Mononuclear cell (primary cell): Measurements from ENCODE around the gene ALK. TPM values are rescaled to one million over a fixed set of nuclear protein-coding genes. Genes with fewer than 3 reads are reported as not detected.

ENCODE experiments used
- H3K27me3 ChIP-seq: 2 replicates; pipeline ENCODE4 v1.6.0; 2011; ENCODE audit warnings: low read length, control low read depth; ENCODE audit not compliant: insufficient read depth
- H3K4me1 ChIP-seq: 2 replicates; pipeline ENCODE4 v1.5.1; 2011; ENCODE audit warnings: mild to moderate bottlenecking, low read length, control low read depth; ENCODE audit not compliant: insufficient read depth
- H3K4me3 ChIP-seq: 2 replicates; pipeline ENCODE4 v1.5.1; 2011; ENCODE audit warnings: mild to moderate bottlenecking, low read length, moderate library complexity
- H3K9me3 ChIP-seq: 2 replicates; pipeline ENCODE4 v1.5.1; 2011; ENCODE audit warnings: low read depth, mild to moderate bottlenecking, control low read depth, low read length
- total RNA-seq: library from RNA; depleted of rRNA; stranded (reverse); fragments of >200 nt; gene quantifications from one replicate; pipeline ENCODE4 v1.2.3, GENCODE V29; 2012

ALK gene
- total RNA-seq, 1 donor = not detected

DNA sequence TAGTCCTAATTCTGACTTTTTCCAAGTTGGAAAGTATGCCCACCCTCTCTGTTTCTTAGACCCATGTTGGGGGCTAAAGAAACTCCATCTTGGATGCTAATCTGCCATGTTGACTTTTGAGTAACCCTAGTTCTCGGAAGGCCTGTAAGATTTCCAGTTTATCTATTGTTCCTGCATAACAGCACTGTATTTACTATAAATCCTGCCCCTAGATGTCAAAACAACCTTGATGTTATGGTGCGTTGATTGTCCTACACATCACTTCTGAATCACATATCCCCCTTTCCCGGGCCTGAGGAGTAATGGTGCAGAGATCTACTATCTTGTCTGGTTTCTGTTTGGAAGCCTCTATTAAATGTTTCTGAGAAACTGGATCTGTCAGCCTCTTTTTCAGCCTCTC, 116.7 kb downstream of the ALK start:
- peaks cover 4% of the 10 kb centered on the region for H3K27me3 ChIP-seq
- H3K4me3 ChIP-seq = no peak overlapping the region
- H3K4me1 ChIP-seq = no peaks in the 10 kb centered on the region
- H3K9me3 ChIP-seq = no peaks in the 10 kb centered on the region

DNA sequence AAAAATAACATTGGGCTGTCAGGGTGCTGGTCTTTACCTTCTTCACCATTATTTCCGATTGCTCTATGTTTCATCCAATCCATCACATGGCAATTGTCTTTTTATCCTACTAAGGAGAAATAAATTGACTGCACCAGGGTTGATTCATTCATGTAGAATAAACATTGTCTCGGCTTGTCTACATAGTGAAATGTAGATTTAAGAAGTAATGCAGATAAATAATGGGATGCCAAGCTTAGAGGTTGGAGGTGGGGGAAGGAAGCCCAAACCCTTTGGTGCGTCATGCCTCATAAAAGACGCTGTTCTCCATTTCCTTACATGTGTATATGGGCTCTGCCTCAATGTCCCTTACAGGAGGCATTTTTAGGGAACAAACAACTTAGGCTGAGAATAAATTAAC, 117.8 kb downstream of the ALK start:
- no peaks in the 10 kb centered on the region for H3K9me3 ChIP-seq
- H3K4me3 ChIP-seq = no peak overlapping the region
- H3K27me3 ChIP-seq = peaks cover 8% of the 10 kb centered on the region
- H3K4me1 ChIP-seq = no peaks in the 10 kb centered on the region

DNA sequence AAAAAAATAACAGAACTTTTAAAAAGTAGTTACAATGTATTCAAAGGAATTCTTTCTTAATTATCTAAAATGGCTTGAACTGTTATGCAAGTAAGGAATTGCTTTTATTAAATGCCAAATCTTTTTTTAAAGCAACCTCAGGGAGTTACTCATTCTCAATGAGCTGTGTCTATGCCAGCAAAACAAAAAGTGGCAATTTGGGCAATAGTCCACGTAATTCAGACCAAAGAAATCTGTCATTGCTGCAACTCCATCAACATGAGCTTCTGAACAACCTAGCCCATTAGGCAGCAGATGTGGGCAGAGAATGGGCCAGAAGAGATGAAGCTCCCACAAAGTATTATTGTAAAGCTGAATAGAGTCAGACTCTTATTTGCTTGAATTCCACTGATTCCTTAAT, 118.4 kb downstream of the ALK start:
- Histone ChIP-seq H3K27me3 (peaks cover 8% of the 10 kb centered on the region), H3K4me3 (no peak overlapping the region), H3K9me3 (no peaks in the 10 kb centered on the region), H3K4me1 (no peaks in the 10 kb centered on the region)

DNA sequence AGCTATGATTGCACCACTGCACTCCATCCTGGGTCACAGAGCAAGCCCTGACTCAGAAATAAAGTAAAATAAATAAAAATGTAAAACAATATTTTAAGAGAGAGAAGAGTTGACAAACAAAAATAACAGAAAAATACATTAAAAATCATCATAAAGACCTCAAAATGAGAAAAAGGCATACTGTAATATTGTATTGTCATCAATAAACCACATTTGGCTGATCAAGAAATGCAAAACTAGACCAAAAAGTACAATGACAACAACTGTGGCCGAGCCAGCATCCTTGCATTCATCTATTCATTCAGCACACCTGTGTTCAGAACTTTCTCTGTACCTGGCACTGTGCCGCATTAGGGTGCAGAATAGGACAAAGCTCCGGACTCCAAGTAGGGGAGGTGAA, 121.8 kb downstream of the ALK start:
- Histone ChIP-seq H3K4me3 (no peak overlapping the region), H3K27me3 (peaks cover 8% of the 10 kb centered on the region), H3K9me3 (no peaks in the 10 kb centered on the region), H3K4me1 (no peaks in the 10 kb centered on the region)

DNA sequence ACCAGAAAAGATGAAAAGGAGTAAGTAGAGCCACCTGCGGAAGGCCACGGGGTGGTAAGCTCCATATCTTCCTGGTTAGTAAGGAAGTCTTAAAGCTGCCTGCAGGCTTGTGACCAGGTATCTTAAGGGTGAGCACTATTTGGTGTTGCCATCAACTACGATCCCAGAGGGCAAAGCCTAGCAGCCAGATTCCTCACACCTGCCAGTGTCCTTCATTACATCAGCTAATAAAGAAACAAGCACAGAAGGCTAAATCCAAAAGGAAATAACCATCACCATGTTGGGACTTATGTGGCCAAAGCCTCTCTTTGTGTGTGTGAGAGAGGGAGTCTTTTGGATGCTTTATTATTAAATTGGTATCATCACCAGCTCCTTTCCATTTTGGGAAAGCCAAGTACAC, 123.5 kb downstream of the ALK start:
- no peaks in the 10 kb centered on the region for H3K9me3 ChIP-seq
- no peaks in the 10 kb centered on the region for H3K4me1 ChIP-seq
- H3K27me3 ChIP-seq = peaks cover 8% of the 10 kb centered on the region
- H3K4me3 ChIP-seq = no peak overlapping the region

DNA sequence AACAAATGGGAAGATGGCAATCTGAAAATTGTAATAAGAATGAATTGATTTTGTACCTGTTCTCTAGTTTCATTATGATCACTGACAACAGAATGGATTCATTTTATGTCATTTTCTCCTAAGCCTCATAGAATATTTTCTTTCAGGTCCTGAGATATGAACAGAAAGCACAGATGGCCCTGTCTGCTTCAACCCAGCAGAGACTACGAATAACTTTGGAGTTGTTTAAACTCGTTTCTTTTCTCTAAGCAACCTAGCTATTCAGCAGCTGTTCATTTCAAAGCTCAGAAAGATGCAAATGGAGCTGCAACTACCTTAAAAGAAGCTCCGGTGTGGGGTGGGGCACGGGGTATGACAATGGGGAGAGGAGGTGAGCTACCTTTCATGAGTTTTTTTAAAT, 124.9 kb downstream of the ALK start:
- H3K9me3 ChIP-seq = no peaks in the 10 kb centered on the region
- H3K27me3 ChIP-seq = peaks cover 8% of the 10 kb centered on the region
- no peaks in the 10 kb centered on the region for H3K4me1 ChIP-seq
- H3K4me3 ChIP-seq = no peak overlapping the region

DNA sequence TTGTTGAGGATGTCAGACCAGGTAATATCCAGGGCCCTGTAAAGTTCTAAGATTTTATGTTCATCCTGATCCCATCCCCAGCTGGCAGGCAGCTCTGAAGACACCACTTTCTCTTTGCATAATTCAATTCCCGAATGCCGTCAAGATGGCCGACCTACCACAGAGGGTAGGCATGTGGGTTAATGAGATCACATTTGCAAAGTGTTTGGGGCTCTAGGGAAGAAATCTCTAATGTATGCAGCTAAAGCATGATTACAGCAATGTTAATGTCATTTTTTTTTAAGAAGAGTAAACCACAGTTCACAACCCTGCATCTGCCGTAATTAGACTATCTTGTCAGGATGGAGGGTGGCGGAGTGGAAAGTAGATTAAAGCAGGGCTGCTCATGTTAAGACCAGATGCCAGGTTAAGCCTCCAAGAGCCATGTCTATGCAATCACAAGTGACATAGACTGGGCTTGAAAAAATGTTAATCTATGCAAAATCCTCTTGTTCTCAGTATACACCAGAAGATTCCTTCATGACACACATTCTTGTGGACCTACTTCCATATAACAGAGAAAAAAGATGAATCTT, 131.4 kb downstream of the ALK start:
- Histone ChIP-seq H3K9me3 (no peaks in the 10 kb centered on the region), H3K4me1 (no peaks in the 10 kb centered on the region)

DNA sequence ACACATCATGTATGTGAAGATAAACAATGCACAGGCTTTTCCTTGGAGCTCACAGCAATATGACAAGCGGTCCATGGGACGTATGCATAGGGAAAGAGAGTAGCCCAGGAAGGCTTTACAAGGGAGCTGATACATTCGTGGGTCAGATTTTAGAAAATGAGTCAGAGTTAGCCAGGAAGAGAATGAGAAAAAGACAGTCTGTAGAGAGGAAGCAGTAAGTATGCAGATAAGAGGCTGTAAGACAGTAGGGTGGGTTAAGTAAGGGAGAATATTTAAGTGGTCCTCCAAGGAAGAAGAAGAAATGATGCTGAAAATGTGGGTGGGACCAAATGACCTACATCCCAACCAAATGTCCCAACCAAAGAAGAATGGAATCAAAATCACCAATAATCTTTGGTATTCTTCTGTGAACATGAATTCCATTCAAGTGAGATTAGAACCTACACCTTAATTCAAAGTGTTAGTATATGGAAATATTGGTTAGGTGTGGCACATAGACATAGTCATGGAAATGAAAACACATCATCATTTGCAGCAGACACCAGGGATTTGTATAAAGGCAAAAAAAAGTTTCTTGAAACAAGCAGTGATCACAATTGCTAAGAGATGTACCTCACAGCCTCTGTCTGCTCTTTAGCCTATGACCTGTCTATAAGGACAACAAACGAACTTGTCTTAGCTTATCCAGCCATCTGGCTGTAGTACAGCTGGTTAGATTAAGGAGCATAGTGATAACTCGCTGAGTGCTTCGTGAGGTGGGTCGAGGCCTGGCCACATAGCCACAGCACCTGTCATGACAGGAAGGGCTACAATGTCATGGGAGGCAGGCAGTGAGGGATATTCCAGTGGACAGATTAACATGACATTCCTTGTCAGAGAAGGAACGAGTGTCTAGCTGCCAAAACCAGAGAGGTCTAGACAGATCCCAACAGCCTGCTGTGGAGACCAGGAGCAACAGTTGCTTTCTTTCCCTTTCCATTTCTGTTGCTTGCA, 133.6 kb downstream of the ALK start:
- Histone ChIP-seq H3K4me3 (no peak overlapping the region), H3K9me3 (no peaks in the 10 kb centered on the region), H3K4me1 (no peaks in the 10 kb centered on the region), H3K27me3 (no peaks in the 10 kb centered on the region)

More for the DNA sequence above, 131.4 kb downstream of the ALK start:
- H3K27me3 ChIP-seq = no peaks in the 10 kb centered on the region
- H3K4me3 ChIP-seq = no peak overlapping the region

DNA sequence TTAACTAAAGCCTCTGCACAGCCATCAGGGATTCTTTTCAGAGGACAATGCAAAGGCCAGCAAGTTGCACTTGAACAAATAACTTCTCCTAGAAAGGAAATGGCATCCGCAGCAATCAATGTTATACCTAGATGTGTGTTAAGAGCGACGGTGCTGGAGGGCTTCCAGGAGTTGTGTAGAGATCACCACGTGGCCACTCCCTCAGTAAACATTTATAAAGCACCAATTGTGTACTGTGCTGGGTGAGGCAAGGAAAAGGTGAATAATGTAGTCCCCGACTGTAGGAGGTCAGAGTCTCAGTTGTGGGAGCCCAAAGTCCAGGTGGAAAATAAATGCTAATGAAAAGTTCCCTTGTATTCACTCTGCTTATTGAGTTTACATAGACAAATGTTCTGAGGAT, 135.0 kb downstream of the ALK start:
- no peak overlapping the region for H3K4me3 ChIP-seq
- no peaks in the 10 kb centered on the region for H3K9me3 ChIP-seq

DNA sequence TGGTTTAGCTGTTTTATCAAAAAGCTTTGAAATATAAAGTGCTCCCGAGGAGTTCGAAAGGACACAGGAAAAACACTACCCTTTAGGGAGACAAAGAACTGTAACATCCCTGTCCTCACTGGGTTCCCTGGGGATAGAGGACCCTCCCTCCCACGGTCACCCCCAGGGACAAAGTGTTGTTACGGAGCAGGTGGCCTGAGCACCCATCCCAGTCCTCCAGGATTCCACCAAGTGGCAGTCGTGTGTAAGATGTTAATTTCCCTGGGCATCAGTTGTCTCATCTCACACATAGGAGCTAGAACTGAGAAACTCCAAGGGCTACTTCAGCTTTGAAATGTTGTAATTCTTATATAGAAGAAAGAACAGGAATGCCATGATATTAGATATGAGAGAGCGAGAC, 137.7 kb downstream of the ALK start:
- no peaks in the 10 kb centered on the region for H3K4me1 ChIP-seq
- no peaks in the 10 kb centered on the region for H3K27me3 ChIP-seq
- no peak overlapping the region for H3K4me3 ChIP-seq

More for the DNA sequence above, 135.0 kb downstream of the ALK start:
- Histone ChIP-seq H3K27me3 (no peaks in the 10 kb centered on the region), H3K4me1 (no peaks in the 10 kb centered on the region)

DNA sequence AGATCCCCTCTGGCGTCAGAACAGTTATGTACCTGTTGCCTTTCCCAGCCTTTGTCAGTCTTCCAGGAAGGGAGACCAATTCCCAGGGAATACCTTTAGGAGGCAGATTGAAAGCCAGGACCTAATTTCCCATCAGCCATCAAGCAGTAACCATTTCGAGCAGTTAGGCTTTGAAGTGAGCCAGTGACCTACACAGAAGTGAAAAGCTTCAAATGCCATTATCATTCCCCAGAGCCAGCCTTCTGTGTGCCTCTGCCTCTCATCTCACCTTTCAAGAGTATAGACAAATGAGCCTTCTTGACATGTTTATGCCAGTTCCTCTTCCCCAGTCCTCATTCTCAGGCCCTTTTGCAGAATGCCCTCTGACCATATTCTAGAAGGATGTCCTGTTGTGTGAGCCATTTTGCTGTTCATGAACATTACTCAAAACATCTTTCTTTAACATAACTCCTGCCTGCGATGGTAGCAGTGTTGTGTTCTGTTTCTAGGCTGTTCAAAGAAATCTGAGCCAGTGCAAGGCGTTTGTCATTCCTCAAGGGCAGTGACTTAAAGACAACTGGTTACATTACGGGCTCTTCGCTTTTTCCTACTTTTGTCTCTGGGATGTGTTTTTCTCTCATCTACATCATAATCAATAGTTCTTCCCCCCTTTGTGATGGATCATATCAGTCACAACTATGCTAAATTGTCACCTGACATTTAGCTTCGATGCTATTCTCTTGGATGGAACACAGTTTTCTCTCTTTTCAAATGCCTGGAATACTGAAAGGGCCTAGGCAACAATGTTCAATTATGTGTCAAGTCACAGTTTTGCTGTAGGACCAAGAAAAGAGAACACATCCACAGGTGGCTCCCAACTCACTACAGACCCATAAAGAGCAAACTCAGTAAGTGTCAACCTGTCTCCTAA, 138.6 kb downstream of the ALK start:
- H3K27me3 ChIP-seq = no peaks in the 10 kb centered on the region
- no peaks in the 10 kb centered on the region for H3K9me3 ChIP-seq
- H3K4me3 ChIP-seq = no peak overlapping the region
- no peaks in the 10 kb centered on the region for H3K4me1 ChIP-seq

More for the DNA sequence above, 137.7 kb downstream of the ALK start:
- H3K9me3 ChIP-seq = no peaks in the 10 kb centered on the region

DNA sequence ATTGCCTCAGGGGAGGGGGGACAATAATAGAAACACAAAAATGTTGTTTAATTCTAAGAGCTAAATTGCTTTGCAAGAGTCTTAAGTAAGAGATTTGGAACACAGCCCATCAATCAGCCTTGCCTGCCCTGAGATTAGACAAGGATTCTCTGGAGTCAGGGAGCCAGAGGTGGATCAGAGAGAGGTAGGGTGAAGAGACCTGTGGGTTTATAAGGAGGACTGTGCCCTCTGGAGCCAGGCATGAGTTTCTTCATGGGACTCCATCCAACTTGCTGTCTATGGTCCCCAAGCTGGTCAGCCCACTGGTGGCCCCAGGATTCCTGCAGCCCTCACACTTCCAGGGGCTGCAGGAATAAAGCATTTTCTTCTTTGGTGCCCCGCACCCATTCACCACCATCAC, 139.3 kb downstream of the ALK start:
- Histone ChIP-seq H3K9me3 (no peaks in the 10 kb centered on the region), H3K4me1 (no peaks in the 10 kb centered on the region), H3K27me3 (no peaks in the 10 kb centered on the region)

DNA sequence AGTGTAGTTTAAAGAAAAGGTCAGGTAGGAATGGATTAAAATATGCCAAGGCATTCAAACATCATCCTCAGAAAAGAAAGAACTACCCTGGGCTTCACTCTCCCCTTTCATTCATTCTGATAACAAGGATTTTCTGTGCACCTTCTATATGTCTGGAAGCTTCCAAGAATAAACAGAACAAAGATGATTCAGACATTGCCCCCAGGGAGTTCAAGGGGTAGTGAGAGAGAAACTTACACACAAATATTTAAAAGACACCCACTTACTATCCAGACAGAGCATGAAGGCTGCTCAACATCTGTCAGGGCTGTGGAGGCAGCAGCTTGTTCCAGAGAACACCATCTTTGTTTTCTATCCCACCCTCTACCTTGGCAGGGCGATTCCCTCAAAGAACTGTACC, 140.5 kb downstream of the ALK start:
- H3K4me3 ChIP-seq = no peak overlapping the region
- no peaks in the 10 kb centered on the region for H3K4me1 ChIP-seq
- no peaks in the 10 kb centered on the region for H3K9me3 ChIP-seq
- no peaks in the 10 kb centered on the region for H3K27me3 ChIP-seq

More for the DNA sequence above, 139.3 kb downstream of the ALK start:
- no peak overlapping the region for H3K4me3 ChIP-seq

DNA sequence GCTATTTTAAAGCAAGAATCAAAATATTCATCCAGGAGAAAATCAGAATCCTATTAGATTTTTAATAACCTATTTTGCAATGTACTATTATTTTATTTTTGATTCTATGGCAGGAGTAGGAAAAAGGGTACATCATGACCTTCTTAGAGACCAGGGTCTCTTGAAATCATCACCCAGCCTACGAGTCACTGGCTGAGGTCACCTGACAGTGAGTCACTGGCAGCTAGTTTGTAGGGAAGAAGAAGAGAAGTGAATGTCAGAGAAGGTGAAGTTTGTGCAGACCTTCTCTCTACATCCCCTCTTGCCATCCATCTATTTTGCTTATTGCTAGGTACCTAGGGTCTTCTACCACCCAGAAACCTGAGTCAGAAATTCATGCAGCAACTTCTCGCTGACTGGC, 144.2 kb downstream of the ALK start:
- no peaks in the 10 kb centered on the region for H3K9me3 ChIP-seq
- no peaks in the 10 kb centered on the region for H3K4me1 ChIP-seq
- H3K4me3 ChIP-seq = no peak overlapping the region
- H3K27me3 ChIP-seq = no peaks in the 10 kb centered on the region

DNA sequence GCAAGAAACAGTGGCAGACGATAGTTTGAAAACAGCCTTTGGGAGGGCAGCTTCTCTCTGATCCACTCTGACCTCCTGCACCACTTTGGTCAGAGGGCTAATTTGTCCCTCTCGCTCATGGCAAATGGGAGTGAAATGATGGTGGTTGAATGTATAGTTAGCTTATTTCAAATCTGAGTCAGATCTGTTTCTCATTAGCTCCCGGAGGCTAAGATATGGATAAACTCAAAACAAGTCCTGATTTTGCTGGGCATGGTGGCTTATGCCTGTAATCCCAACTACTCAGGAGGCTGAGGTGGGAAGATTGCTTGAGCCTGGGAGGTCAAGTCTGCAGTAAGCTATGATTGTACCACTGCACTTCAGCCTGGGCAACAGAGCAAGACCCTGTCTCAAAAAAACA, 145.0 kb downstream of the ALK start:
- H3K4me1 ChIP-seq = no peaks in the 10 kb centered on the region
- H3K27me3 ChIP-seq = no peaks in the 10 kb centered on the region
- no peak overlapping the region for H3K4me3 ChIP-seq
- no peaks in the 10 kb centered on the region for H3K9me3 ChIP-seq
